GM19372 (cell line): Measurements from ENCODE around the gene SLC5A10.

Experiments
- ATAC-seq: cut with Tn5 transposase; IDR thresholded peaks from one replicate; pipeline ENCODE4 v1.9.1; 2021; ENCODE audit warnings: mild to moderate bottlenecking, low read depth, moderate library complexity; ENCODE audit not compliant: unreplicated experiment

SLC5A10 gene

DNA sequence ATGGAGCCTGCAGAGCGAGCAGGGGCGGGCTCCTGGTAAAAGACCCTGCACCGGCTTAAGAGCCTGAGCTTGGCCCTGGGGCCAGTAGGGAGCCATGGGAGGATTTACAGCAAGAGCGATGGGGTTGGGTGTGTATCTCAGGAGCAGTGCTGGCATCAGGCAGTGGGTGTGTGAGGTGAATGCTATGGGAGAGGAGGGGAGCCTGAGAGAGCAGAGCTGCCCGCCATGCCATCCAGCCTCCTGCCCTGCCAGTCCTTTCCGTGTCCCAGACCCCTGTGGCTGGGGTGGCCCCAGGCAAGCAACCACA, 29.3 kb downstream of the SLC5A10 start:
- ATAC-seq, result no peak

DNA sequence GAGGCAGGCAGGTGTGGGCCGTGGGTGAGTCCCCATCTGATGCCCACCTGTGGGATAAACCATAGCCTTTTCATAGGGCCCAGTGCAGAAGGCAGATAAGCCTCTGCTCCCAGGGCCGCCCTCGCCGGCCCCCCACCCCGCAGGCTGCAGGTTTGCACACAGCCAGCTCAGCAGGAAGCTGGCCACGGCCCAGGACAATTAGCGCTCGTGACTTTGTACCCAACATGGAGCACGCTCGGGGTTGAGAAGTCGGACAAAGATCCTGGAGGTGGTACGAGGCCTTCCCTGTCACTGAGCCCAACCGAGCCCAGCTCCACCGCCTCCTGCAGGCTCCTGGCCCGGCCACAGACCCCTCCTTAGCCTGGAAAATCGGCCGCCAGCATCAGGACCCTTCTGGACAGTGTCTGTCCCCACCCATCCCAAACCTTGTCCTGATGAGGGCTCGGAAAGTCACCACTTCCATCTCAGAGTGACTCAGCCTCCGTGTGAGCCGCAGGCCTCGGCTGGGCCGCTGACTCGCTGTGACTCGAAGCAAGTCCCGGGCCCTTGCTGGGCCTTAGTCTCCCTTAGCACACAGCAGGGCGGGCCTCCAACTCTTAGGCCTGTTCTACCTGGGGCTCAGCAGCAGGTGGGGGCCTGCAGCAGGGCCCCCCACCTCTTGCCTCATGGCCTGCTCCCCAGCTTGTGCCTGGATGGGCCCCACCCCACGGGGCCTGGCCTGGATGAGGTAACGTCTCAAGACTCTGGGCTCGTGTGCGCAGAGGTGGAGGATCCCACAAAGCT, 29.9 kb downstream of the SLC5A10 start:
- no peak for ATAC-seq

DNA sequence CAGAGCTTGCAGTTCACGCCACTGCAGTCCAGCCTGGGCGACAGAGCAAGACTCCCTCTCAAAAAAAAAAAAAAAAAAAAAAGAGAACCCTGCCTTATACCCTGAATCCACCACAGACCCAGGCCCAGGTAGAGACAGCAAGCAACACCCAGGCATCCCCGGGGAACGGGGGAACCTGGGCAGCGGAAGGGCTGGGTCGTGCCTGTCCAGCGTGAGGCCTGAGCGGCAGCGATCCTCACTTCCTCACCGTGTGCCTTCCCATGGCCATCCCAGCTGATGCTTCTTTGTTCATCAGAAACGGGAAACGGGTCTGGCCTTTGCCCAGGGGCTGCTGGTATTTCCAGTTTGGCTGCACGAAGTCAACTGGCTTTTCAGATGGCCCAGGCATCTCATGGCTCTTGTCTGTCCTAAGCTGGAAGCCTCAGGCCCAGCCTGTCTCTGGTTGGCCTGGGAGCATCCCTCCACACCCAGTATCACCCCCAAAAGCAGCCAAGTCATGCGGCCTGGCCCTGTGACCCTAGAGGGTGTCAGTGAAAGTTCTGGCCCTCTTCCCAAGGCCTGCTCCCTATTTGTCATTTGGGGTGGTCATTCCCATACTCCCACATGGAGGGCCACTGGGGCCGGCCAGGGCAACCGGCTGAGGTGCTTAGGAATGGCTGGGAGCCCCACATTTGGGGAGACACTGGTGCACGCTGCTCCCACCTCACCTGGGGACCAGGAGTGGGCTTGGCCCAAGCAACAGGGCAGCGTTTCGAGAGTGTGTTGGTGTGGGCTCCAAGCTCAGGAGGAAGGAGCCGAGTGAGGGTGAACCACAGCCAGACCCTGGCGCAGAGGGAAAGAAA, 32.5 kb downstream of the SLC5A10 start:
- no peak for ATAC-seq

GRCh38 chr17:18985475-18985874, 33.5 kb downstream of the SLC5A10 start:
- ATAC-seq, result no peak

DNA sequence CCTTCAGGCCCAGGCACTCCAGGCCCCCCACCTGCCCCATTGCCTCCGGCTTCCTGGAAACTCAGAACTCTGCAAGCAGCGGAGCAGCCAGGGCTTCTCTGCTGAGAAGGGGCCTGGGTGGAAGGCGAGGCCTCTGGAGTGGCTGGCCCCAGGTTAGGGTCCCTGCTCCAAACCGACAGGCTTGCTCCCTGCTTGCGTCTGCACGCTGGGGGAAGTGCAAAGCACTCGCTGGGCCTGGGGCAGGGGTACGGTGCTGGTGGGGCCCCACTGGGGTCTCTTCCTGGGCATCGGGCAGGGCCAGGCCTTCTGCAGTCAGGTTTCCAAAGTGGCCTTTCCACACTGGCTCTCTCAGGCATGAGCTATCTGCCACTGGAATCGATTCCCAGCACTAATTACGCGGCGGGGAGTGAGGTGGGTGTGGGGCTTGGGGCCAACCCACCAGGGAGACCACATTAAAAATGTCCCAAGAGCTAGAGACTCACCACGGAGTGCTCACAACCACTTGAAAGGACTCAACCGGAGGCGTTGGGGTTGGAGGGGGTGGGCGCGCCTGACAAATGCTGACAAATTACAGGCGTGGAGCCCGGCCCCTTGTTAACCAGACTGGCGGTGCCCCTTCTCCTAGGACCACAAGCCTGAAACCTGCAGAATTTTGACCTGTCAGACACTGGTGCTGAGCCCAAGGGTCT, 34.7 kb downstream of the SLC5A10 start:
- ATAC-seq, result no peak

- no peak for ATAC-seq
Measured at GRCh38 chr17:18987230-18987610, 35.3 kb downstream of the SLC5A10 start.

DNA sequence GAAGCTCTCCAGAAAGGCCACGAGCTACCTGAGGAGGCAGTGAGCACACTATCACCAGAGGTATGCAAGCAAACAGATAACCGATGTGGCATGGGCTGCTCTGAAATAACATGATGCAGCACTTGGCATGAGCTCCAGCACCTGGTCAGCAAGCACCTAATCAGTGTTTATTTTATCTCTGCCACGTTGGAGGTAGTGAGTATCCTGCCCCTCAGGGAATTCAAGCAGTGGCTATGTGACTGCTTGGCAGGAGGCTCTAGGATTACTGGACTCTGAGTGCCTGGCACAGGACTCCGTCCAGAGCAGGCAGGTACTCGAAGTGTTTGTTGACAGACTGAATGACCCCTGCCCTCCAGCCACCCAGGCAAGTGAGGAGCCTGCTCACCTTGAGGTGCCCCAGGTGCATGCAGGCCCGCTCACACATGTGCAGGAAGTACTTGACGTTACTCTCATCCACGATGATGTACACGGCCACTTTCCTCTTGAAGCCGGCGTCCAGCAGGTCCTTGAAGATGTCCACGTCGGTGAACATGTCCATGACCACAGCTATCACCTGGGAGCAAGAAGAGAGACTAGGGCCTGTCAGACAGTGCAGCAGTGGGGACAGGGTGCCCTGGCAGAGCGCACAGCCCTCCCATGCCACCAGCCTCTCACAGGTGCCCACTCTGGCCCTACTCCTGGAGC, 36.0 kb downstream of the SLC5A10 start:
- ATAC-seq, result no peak

DNA sequence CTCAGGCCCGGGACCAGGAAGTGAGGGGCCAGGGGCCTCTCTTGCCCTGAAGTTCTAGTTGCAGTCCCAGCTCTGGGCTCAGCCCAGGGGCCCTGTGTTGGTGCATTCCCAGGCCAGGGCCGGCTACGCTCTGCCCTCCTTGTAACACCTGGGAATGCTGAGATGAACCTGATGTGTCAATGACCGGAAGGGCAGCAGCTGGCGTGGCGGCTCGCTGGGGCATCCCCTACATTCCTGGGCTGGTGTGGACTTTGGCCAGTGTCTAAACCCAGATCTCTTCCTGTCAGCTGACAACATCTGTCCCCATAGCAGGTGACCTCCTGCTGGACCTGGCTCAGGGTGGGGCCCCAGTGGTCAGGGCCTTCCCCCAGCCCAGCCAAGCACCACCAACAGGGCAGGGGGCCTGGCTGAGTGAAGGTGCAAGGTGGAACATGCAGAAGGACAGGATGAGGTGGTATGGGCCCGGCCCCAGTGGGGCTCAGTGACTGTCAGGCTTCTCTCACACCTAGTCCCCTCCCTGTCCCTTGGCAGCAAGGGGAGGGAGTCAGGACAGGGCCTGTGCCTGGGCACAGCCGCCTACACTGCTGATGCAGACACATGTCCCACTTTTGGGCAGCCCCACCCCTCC, 36.7 kb downstream of the SLC5A10 start:
- no peak for ATAC-seq

DNA sequence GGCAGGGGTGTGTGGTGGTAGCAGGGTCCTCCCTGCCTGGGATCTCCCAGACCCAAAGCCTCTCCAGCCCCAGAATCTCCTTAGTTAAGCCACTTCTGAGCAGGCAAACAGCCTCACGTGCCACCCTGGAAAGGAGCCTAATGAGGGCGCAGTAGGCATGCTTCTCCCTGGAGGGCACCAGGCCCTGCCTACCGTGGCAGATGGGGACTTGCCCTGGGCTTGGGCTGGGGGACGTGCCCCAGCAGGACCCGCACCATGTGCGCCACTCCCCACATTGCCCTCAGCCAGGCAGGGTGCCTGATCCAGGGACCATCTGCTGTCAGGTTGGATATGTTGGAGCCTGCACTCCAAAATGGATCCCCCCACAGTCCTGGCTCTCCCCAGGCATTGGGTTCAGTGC, 38.4 kb downstream of the SLC5A10 start:
- ATAC-seq, result no peak

DNA sequence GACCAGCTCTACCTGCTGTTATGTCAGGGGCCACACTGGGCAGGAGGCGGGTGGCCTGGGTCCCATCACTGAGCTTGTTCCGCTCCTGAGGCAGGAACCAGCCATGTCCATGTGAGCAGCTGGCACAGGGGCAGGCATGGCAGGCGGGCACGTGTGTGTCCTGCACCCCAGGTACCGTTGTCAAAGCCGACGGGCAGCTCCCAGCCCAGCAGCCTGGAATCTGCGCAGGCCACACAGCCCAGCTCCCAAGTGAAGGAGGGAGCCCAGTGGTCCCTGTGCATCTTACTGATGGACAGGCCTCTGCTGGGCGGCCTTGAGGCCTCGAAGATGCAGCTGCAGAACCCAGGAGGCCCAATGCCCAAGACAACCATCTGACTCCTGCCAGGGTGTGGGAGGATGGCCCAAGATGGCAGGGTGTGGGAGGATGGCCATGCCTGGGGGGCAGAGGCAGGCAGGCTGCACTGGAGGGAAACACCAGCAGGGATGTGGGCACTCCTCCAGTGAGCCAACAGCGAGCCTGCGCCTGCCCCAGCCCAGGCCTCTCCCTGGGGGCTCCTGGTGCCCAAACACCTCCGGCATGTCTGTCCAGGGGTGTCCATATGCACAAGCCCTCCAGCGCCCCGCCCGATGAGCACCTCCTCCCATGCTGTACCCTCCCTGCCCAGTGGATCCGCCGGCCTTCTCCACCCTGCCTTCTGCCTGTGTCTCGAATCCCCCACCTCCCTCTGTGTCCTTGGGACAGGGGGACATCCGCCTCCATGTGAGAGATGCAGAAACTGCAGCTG, 39.8 kb downstream of the SLC5A10 start:
- ATAC-seq, result no peak

- ATAC-seq, result no peak
Measured at GRCh38 chr17:18992454-18993130, 40.6 kb downstream of the SLC5A10 start.

DNA sequence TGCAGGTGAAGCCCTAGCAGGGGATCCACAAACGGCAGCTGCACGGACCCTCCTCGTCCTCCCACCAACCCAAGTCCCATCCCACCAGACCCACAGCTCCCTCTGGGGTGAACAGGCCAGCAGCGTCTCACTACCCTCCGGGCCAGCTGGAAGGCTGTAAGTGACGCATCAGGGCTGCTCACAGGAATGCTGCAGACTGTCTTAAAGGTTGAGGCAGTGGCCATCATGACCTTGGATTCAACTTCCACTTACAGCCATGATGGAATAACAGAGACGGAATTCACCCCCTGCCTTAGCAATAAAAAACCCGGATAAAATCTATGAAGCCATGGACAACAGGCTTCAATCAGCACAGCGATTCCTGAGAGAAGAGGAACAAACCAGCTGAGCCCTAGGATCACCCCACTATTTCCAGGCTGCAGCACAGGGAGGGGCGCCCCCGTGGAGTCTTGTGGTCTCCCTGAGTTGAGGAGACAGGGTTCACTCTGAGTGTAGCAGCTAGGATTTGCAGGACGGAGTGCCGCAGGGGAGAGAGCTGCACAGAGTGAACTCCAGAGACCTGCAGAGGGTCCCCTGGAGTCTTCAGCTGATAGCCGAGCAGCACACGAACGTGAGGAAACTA, 42.1 kb downstream of the SLC5A10 start:
- ATAC-seq, result no peak

DNA sequence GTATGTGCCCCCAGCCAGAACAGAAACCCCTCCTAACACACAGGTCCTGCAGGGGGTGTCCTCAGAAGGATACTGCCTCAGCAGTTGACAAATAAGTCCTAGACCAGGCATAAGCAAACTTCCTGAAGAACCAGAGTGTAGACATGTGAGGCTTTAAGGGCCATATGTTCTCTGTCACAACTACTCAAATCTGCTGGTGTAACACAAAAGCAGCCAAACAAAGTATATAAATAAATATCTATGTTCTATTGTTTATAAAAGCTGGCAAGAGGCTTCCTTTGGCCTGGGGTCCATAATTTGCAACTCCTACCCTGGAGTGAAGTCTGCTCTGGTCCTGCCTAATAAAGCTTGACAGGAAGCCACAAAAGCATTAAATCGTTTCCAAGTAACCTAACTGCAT, 42.7 kb downstream of the SLC5A10 start:
- ATAC-seq, result no peak

DNA sequence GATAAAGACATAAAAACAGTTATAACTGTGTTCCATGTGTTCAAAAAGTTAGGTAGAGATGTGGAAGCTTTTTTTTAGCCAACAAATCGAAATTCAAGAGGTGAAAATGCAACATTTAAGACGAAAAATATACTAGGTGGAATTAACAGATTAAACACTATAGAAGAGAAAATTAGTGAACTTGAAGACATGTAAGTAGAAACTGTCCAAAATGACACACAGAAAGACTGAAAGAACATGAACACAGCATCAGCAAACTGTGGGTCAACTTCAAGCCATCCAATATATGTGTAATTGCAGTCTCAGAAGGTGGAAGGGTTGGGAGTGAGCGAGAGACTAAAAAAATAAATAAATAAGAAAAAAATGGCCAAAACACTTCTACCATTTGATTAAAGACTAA, 43.3 kb downstream of the SLC5A10 start:
- ATAC-seq, result no peak

- ATAC-seq, result no peak
Measured at GRCh38 chr17:18996458-18996857, 44.5 kb downstream of the SLC5A10 start.

- ATAC-seq, result no peak
Measured at GRCh38 chr17:18997650-18998196, 45.8 kb downstream of the SLC5A10 start.

DNA sequence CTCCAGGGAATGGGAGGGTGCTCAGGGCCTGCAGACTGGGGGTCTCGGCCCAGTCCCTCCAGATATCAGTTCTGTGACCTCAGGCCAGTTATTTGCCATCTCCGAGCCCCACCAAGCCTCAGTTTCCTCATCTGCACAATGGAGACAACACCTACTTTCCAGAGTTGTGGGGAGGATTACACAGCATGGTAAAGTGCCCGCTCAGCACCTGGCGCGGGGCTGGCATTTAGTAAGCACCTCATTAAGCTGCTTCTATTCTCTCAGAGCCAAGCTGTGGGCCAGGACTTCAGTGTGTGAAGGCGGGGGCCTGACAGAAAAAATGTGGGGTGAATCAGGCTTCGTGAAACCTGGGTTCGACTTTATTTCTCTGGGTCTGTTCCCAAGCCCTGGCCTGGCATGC, 47.4 kb downstream of the SLC5A10 start:
- no peak for ATAC-seq

DNA sequence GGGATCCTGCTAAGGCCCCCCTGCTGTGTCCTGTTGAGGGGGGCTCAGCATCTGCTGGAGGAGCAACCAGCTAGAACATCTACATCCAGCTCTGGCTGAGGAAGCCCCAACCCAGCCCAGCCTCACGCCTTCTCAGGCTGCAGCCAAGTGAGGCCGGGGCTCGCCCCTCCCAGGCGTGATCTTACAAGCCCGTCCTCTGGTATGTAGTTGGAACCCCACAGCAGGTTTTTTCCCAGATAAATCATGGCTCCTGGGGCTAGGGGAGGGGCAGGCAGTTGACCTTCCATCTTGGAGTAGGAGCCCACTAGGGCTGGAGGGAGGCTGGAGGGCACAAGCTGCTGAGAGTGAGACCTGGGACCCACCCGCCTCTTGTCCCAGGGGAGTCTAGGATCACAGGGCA, 47.9 kb downstream of the SLC5A10 start:
- no peak for ATAC-seq
